HL-60/S4 (cell line): Measurements from ENCODE around the gene ZNF200.
"Not testable (repeated sequence)": the region's sequence is repeated elsewhere in the genome, so short reads cannot be mapped to it uniquely, and the experiment has no call there.

Source experiments
- in situ Hi-C: fragments of 300-500 bp; cut with MboI; formaldehyde crosslinking; loops from 2 replicates; pipeline ENCODE4 v1.14.3; 2022; ENCODE audit warnings: low sequenced_read_pairs

The ZNF200 gene

GRCh38 chr16:3202903-3203539, 31.9 kb downstream of the ZNF200 start:
- in situ Hi-C loops = no loop called here

GRCh38 chr16:3198334-3199072, 36.5 kb downstream of the ZNF200 start:
- in situ Hi-C loops = no loop called here

- in situ Hi-C loops = not testable (repeated sequence)
Observed at GRCh38 chr16:3197694-3198333, 37.1 kb downstream of the ZNF200 start.

- in situ Hi-C loops = no loop called here
Observed at GRCh38 chr16:3195975-3196374, 39.0 kb downstream of the ZNF200 start.

- in situ Hi-C loops = no loop called here
Observed at GRCh38 chr16:3194792-3195191, 40.2 kb downstream of the ZNF200 start.

GRCh38 chr16:3193221-3194212, 41.4 kb downstream of the ZNF200 start:
- in situ Hi-C loops = no loop called here

- in situ Hi-C loops = no loop called here
Observed at GRCh38 chr16:3192476-3193019, 42.4 kb downstream of the ZNF200 start.

GRCh38 chr16:3190949-3191353, 44.0 kb downstream of the ZNF200 start:
- in situ Hi-C loops = no loop called here

GRCh38 chr16:3189869-3190268, 45.1 kb downstream of the ZNF200 start:
- in situ Hi-C loops = no loop called here

GRCh38 chr16:3188925-3189825, 45.8 kb downstream of the ZNF200 start:
- in situ Hi-C loops = no loop called here

- in situ Hi-C loops = no loop called here
Observed at GRCh38 chr16:3188675-3188924, 46.4 kb downstream of the ZNF200 start.

GRCh38 chr16:3187798-3188674, 46.9 kb downstream of the ZNF200 start, which contains the start of gene OR1F1:
Gene OR1F1, plus strand, starts transcription at chr16:3188204.
- in situ Hi-C loops = no loop called here

GRCh38 chr16:3186946-3187690, 47.8 kb downstream of the ZNF200 start:
- in situ Hi-C loops = no loop called here

- in situ Hi-C loops = no loop called here
Observed at GRCh38 chr16:3183445-3184139, 51.4 kb downstream of the ZNF200 start.

- in situ Hi-C loops = no loop called here
Observed at GRCh38 chr16:3182608-3183444, 52.1 kb downstream of the ZNF200 start.

- in situ Hi-C loops = not testable (repeated sequence)
Observed at GRCh38 chr16:3182293-3182607, 52.7 kb downstream of the ZNF200 start.

- in situ Hi-C loops = no loop called here
Observed at GRCh38 chr16:3180445-3180878, 54.5 kb downstream of the ZNF200 start.
